ENCODE results near the gene MAD1L1.

The MAD1L1 gene

DNA sequence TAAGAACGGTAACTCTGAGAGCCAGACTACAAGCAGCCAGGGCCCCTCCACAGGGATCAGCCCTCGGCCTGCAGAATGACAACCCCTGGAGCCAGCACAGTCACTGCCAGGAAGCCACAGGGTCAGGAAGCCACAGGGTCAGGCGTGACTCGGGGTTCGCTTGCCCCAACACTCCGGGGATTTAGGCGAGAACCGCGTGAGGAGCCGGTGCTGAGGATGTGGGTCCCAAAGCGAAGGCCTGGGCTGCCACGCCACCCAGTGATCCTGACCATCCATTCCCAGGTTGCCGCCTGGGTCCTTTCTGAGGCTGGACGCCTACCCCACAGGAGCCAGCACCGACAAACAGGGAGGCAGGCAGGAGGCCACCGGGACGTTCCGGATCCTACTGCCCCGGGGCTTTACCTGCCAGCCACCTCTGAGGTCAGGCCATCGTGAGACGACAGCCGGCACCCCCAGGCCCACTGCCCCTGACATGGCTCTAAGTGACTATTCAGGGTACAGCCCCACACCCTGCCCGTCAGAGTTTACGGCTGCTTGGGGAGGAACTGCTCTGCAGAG lies 334.0 kb downstream of the MAD1L1 start:
- DNase-seq = no peak

DNA sequence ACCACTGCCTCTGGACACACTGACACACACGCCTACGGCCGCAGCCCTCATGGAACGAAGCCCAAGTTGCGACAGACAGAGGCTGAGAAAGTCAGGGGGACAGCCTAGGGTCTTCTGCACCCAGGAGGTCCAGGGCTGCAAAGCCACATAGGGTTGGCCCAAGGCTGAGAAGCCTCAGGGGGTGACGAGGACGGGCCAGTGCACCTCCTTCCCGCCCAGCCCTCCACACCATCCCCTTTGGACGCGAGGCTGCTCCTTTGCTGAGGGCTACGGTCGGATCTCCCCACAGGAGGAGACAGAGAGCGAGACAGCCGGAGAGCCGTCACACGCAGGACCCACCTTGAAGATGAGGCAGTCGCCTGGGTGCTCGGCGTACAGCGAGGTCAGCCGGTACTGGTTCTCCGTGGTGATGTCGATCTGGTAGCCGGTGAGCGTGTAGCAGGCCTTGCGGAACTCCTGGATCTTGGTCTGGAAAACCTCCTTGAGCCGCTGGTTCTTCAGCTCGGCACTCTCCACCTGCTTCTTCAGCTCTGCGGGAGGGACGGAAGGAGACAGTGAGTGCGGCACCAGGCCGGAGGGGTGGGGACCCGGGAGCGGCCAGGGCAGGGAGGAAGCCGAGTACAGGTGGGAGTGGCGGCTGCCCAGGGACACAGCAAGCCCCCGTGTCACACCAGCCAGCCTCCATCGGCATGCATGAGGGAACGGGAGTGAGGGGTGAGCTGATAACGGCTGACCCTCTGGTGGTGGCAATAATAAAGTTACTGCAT lies 334.7 kb downstream of the MAD1L1 start:
- no peak for DNase-seq

DNA sequence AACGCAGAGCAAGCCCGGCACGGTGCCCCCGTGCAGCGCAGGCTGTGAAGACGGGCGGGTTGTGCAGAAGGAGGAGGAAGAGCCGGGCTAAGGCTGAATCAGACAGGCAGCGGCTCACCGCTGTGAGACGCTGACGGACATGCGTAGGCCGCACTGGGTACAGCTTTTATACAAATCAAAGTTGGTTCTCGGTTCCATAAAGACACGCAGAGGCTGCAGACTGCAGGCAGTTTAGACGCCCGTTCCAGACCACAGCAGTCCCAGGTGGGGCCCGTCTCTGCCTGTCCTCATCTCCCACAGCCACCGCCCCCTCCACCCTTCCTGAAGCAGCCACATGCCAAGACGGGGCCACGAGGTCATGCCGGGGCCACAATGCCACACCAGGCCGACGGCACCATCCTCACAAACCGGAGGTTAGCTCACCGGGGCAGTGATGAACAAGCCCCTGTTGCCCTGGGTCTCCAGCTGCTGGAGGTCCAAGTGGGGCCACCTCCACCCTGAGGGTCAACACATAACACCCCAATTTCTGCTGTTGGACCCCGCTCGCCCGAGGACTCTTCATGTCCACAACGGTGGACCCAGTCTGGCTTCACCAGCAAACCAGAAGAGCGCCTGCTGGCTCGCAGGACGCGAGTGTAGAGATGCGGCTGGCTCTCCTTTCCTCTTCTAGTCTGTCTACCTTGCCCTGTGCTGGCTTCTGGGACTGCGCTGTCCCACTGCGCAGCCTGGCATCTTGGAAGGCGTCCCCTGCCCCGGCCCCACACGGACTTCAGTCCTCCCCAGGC lies 335.5 kb downstream of the MAD1L1 start:
- no peak for DNase-seq

DNA sequence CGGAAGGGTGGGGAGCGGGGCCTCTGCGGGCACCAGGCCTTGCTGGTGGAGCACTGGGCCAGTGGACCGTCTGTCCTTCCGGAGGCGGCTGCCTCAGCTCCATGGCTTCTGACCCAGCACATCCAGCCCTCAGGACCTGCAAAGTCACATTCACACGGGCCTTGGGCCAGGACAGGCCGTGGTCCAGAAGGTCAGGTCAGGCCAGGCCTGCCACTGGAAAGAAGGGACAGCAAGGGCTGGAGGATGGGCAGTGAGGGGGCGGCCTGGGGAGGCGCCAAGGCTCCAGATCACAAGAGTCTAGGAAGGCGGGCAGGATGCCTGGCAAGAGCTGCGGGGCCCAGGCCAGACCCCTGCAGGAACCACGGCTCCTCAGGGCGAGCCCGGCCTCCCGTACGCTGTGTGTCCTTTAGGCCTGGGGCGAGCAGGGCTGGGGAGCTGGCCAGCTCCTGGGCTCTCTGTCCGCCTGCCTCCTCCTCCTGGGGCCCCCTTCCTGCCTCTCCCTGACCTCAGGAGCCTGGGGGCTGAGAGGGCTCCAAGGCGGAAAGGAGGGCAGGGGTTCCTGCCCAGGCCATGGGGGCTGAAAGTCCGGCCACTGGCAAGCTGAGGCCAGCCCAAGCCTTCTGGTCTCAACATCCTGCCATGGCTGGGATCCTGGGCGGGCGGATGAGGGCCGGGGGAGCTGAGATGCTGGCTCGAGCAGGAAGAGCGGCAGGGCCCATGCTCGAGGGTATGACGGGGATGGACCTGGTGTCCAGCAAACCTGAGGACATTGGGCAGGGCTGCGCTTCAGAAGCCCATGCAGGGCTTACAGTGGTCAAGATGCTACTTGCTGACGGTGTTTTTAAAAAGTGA lies 336.9 kb downstream of the MAD1L1 start:
- DNase-seq = no peak

DNA sequence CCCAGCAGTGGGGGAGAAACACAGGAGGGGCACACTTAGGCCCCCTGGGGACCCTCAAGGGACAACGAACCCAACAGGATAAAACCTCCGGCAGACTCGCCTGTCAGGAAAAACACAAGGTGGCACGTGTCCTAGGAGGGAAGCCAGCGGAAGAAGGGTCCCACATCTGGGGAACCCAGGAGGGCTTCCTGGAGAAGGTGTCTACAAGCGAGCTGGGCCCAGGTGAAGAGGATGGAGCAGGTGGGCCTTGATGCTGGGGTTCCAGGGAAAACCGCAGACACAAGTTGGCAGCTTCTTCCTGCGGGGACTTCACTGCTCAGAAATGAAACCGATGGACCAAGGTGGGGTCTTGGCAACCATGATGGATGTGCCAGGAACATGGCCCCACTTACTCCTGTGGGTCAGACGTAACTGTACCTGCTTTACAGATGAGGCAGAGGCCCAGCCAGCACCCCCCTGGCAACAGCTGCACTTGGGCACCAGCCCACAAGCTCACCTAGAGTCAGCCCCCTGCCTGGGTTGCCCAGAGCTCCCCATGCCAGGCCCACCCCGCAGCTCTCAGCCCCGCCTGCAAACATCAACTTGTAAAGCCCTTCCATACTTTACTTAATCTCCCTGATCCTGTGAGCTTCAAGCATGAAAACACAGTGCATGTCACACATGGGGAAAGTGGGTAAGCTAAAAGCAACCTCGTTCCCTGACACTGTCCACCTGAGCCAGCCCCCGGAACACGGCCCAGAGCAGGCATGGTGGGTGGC lies 337.7 kb downstream of the MAD1L1 start:
- no peak for DNase-seq

DNA sequence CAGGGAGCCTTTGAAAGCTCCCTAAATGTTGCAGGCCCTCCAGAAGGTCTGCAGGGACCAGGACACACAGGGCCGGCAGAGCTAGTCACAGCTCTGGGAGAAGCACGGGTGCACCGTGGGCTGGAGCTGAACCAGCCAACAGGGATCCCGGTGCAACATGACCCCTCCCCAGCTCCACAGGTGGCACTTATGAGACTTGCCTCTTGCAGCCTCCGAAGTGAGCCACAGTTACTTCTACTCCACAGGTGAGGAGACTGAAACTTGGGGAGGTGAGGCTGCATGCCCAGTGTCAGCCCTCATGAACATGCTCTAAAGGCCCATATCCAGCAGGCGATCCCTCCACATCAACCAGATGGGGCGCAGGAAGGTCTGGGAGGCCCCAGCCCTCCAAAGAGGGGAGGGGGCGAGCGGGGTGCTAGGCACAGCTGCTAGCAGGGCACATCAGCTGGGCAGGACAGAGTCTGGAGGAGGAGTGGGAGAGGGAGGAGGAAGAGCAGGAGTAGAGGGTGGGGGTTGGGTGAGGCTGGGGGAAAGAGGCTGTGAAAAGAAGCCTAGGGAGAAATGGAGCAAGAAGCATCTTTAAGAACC lies 338.3 kb downstream of the MAD1L1 start:
- no peak for DNase-seq

DNA sequence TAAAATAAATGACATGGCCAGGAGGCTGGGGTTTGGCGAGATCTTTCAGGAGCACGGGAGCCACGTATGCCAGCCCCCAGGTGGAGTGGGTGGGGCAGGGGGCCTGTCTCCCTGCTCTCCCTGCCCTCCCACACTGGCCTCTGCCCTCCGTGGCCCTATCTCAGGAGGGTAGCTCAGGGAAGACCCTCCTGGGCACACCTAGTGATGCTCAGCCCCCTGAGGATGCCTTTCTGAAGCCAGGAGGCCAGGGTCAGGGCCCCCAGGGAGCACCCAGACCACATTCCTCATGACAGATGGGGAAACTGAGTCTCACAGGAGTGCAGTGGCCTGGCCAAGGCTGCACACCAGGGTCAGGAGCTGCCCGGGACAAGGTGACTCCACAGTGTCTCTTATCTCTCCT lies 339.3 kb downstream of the MAD1L1 start:
- DNase-seq = no peak

DNA sequence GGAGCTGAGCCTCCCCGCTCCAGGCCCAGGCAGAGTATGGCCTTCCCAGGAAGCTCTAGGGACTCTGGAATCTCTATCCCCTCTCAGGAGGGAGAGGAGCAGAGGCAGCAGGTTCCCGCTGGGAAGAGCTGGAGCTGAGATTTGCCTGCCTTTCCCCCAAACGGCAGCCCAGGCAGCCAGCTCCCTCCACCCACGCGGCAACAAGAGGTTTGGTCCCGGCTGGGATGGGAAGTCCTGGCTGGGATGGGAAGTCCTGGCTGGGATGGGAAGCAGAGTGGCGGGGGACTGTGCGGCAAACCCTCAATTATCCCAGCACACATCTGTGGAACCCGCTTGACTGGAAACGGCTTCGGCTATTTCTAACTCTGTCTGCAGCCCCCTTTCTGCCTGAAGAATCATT lies 339.7 kb downstream of the MAD1L1 start:
- DNase-seq = no peak

DNA sequence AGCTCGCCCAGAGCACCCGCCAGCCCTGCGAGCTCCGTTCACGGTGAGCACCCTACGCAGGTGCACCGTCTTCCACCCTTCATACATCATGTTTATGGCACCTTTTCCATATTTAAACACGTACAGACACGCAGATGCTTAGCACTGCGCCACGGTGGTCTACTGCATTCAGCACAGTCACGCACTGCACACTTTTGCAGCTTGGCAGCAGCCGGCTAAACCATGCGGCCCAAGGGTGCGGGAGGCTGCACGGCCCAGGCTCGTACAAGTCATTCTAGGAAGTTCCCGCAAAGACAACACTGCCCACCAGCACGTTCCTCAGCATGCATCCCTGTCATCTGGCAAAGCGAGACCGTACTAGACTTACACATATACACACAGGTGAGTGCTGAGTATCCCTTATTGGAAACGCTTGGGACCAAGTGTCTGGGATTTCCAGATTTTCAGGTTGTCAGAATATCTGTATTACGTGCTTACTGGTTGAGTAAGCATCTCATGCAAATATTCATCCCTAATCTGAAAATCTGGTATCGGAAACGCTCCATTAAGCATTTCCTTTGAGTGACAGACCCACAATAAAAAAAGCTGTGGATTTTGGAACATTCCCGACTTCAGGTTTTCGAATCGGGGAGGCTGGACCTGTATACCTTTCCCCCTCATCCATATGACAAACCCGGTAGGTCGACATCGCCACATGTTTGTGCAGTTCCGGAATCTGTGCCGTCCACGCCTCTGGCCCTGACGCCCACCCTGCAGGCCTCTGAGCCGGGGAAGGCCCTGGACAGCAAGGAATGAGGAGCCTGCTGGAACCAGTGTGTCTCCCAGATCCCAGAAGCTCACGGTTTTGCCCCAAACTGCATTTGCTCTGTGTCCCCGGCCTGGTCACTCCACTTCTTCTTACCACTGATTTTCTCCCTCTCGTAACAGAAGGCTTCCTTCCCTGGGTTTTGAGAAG lies 340.5 kb downstream of the MAD1L1 start:
- no peak for DNase-seq

DNA sequence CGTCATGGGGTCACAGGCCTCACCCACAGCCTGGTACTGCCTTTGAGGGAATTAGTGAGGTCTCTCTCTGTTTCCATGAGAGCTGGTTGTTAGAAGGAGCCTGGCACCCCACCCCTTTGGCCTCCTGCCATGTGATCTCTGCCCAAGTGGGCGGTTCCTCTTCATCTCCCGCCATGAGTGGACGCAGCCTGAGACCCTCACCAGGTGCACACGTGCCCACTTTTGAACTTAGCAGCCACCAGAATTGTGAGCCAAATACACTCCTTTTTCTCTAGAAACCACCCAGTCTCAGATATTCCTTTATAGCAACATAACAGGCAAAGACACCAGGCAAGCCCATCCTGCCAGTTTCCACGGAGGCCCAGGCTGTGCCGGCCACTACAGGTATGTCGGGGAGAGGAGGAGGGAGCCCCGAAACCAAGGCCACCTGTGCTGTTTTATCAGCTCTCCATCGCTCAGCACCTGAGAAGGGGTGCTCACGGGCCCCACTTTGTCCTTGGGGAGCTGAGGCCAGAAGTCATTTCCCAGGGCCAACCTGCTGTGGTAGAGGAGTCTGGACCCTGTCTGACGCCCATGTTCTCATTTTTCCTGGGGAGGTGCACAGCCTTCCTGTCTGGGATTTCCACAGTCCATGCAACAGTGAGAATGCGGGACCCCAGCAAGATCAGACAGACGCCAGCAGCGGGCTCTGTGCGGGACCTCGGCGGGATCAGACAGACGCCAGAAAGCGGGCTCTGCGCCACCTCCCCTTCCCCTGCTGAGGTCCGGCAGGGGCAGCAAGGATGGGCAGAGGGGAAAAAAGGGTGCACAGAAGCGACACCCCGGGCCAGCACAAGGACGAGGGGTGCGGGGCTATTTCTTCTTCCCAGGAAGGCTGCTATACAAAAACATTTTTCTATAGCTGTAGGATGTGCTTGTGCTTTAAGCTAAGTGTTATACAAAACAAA lies 342.2 kb downstream of the MAD1L1 start:
- no peak for DNase-seq

DNA sequence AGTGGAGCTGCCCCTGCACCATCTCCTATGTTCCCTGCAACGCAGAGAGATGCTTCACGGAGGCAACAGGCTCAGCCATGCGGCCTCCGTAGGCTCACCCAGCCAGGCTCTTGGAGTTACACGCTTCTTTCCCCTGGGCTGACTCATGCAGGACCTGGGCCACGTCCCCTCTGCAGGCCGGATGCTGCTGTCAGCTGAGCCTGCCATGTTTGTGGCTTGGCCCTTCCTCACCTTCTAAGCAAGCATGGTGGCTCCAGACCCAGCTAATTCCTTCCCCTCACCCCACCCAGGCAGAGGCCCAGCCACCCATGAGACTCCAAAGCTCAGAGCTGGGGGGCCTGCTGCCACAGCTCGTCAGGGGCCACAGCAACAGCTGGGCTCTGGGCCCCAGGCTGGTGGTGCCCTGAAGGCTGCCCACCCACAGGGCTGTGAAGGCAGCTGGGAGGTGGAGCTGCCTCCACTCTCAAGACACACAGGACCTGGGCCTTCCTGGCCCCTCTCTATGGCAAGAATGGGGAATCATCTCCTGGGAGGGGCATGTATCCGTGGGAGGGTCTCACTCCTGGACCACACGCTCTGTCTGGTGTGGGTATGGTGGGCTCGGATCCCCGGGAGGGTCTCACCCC lies 343.1 kb downstream of the MAD1L1 start:
- no peak for DNase-seq

DNA sequence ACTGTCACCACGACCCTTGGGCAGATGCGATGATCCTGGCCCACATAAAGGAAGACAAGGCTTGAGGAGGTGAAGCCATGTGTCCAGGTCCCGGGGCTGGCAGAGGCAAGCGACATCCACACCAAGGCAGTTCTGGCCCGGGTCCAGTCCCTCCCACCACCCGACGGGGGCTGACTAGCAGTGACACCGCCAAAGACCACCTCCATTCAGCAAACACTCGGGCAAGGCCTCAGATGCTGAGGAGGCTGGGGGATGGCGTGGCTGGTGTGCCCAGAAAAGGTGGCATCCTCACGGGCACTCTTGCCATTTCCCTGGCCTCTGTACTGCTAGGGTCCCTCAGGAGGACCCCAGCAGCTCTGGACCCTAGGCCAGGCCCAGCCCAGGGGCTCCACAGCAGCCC lies 343.7 kb downstream of the MAD1L1 start:
- DNase-seq = no peak

DNA sequence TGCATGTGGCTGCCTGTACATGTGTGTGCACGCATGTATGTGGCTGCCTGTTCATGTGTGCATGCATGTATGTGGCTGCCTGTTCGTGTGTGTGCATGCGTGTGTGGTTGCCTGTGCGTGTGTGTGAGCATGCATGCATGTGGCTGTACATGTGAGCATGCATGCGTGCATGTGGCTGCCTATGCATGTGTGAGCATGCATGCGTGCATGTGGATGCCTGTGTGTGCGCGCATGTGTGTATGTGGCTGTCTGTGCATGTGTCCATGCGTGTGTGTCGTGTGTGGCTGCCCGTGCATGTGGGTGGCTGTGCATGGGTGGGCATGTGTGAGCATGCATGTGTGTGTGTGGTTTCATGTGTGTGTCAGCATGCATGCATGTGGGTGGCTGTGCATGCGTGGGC lies 344.3 kb downstream of the MAD1L1 start:
- DNase-seq = no peak

DNA sequence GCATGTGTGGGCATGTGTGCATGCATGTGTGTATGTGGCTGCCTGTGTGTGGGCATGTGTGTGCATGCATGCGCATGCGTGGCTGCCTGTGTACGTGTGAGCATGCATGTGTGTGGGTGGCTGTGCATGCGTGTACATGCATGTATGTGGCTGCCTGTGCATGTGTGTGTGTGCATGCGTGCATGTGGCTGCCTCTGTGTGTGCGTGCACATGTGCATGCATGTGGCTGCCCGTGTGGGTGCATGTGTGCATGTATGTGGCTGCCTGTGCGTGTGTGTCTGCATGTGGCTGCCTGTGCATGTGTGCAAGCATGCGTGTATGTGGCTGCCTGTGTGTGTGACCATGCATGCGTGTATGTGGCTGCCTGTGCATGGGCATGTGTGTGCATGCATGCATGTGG lies 345.5 kb downstream of the MAD1L1 start:
- no peak for DNase-seq

DNA sequence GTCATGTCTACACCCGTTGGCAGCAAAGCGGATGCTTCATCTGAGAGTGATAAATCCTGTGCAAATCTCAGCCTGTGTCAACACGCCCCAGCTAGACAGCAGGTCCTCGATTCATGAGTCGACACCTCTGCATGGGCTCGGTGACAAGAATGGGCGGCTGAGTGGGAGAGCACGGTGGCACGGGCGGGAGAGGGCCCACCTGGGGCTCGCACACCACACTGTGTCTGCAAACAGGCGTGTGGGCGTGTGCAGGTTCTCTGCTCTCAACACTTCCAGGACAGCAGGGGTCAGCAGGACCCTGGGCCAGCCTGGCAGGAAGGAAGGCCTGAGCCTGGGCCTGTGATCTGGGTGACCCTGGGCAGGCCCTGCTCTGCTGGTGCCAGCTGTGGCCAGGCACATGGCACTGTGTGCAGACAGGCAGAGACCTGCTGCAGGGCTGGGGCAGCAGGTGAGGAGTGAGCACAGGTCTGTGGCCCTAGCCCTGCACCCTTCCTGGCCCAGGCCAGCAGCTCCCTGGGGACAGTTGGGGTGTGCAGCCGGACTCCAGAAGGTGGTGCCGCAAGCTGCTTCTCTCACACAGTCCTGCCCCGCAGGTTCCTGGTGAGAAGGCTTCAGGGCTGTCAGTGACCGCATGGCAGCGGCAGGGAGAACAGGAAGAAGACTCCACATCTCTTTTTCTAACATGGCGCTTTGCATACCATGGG lies 346.2 kb downstream of the MAD1L1 start:
- no peak for DNase-seq

DNA sequence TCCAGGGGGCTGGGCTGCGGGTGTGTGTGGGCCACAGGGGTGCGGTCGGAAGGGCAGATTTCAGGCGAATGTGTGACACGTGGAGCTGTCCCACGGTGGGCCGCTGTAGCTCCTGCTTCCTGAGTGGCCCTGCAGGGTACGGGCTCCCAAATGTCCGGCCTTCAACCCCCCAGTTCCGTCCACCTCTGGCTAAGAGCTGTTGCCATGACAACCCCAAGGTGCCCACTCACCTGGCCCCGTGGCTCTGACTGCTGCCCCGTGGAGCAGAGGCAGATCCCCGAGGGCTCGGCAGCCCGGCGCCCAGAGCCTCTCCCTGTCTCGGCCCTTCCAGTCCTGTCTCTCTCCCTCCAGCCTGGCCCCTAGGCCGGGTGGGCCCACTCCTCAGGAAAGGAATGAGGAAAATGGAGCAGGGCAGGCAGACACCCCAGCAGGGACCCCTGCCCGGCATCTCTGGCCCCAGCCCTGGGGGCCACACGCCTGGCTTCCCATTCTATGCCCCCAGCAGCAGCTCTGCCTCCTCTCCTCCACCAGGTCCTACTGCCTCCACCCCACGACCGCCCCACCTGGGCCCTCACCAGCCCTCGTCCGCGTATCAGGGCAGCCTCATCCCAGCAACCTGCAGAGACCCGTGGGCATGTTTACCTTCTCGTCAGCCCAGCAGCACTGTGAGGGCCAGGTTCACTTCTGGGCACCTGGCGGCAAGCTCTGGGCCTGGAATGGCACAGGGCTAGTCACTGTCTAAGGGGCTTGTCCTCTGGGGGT lies 347.1 kb downstream of the MAD1L1 start:
- no peak for DNase-seq

DNA sequence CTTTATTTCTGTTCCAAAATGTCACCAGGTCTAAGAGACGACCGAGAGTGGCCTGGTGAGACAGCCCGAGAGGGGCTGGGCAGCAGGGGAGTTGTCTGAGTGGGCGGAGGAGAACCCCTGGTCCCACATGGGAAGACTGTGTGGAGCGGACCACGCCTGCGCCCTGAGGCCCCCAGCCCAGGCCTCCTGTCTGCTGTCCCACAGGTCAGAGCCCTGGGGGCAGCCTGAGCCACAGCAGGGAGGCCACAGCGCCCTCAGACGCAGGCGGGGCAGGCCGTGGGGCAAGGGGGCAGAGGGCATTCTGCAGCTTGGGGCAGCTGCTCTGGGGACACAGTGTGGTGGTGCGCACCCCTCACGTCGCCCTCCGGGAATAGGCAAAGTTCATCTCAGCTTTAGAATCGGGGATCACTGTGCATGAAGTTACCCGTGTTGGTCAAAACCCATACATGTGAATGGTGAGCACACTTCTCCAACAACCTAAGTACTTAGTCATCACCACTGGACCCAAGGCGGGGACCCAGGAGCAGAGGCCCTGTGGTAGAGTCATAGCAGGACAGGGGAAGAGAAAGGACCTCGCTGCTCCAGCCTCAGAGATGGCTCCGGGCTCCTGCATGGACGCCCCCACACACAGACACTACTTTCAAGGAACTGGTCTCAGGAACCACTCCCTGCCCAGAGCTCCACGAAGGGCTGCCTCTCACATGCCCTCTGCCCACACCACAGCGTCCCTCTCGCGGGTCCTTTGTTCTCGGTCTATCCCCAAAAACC lies 348.0 kb downstream of the MAD1L1 start:
- no peak for DNase-seq

All from stimulated activated naive CD4-positive, alpha-beta T cell treated with Interleukin-2 at 50 U/mL for 16 hours (primary cell).